22Rv1 (cell line): ENCODE results near the gene STX12.

Experiments used
- ZFX ChIP-seq: fragments of 450-650 bp; IDR thresholded peaks from 2 replicates; pipeline ENCODE4 v1.6.1; 2017; ENCODE audit warnings: antibody characterized with exemption, borderline replicate concordance
- TF ChIP-seq, protein P1 (sequence below): fragments of 450-650 bp; IDR thresholded peaks from 2 replicates; pipeline ENCODE4 v1.5.1; 2017; ENCODE audit warnings: mild to moderate bottlenecking

DNA sequence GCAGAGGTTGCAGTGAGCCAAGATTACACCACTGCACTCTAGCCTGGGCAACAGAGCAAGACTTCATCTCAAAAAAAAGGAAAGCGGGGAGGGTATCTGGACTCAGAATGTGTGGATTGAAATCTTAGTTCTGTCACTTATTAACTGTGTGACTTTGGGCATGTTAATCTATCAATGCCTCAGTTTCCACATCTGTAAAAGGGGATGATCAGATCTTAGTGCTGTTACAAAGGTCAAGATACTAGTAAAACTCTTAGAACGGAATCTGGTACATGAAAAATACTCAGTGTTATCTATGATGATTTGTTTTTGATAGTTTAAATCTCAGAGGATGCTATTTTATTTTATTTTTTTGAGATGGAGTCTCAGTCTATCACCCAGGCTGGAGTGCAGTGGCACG lies 36.8 kb upstream of the STX12 start:
- TF ChIP-seq, protein P1, sequence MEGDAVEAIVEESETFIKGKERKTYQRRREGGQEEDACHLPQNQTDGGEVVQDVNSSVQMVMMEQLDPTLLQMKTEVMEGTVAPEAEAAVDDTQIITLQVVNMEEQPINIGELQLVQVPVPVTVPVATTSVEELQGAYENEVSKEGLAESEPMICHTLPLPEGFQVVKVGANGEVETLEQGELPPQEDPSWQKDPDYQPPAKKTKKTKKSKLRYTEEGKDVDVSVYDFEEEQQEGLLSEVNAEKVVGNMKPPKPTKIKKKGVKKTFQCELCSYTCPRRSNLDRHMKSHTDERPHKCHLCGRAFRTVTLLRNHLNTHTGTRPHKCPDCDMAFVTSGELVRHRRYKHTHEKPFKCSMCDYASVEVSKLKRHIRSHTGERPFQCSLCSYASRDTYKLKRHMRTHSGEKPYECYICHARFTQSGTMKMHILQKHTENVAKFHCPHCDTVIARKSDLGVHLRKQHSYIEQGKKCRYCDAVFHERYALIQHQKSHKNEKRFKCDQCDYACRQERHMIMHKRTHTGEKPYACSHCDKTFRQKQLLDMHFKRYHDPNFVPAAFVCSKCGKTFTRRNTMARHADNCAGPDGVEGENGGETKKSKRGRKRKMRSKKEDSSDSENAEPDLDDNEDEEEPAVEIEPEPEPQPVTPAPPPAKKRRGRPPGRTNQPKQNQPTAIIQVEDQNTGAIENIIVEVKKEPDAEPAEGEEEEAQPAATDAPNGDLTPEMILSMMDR, result no peak
- TF ChIP-seq ZFX, result no peak
